ENCODE data around the gene SMARCC2. TPM values are rescaled to one million over a fixed set of nuclear protein-coding genes. Genes with fewer than 3 reads are reported as not detected.
A peak's percentile ranks its signal among the peaks of the same experiment; 100 is the strongest.

Gene SMARCC2
- total and polyA plus RNA-seq, 2 of the 13 experiments (the other 11 are each of a cell fraction or from before 2014, with no cell fraction given) = 21.3 to 24.1 TPM

DNA sequence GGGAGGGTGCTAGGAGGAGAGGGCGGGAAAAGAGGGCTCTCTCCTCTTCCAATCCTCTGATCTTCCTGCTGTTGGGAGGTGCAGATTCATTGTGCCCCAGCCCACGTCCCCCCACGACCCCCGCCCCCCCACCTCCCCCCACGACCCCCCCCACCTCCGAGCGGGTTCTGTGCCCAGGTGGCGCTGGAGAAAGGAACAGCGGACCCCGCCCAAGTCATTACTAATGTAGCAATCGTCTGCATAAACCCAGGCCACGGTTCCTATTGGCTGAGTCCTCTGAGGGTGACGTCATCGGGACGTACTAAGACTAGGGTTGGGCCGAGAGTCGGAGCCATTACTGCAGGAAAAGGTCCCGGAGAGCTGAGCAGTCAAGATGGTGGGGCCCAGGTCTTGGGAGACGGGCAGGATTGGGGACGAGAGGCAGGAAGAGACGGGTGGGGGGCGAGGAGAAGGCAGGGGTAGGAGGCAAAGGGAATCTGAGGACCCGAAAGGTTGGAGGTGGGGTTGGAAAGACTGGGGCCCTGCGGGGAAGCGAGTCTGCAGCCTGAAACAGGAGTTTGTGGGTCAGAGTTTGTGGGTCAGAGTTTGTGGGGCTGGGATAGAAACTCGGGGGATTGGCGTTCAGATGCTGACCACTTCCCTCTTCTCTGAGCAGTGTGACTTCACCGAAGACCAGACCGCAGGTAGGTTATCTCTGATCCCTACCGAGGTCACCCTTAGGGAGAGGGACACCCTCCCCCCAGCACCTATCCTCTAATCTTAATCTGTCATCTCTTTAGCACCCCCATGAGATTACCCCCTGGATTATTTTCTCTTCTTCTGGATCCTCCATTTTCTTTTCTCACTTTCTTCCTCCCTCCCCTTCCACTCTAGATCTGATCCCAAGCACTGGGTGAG lies 31.0 kb downstream of the SMARCC2 start, which contains the start of gene MYL6 (continued):
- no peak for TF ChIP-seq ZNF17 (CRISPR knock-in tag; IDR thresholded peaks at IDR 0.05)
- TF ChIP-seq ZNF782 (CRISPR knock-in tag; IDR thresholded peaks at IDR 0.05; ENCODE audit: borderline replicate concordance) = 0 out of 2 replicates have a peak, but pooled peaks have one; percentile 58
- TF ChIP-seq NR2F1 (CRISPR knock-in tag; IDR thresholded peaks at IDR 0.05) = no peak
- TF ChIP-seq NFE2L1 (CRISPR knock-in tag; IDR thresholded peaks at IDR 0.05; ENCODE audit: borderline replicate concordance) = no peak
- TF ChIP-seq, protein P1, sequence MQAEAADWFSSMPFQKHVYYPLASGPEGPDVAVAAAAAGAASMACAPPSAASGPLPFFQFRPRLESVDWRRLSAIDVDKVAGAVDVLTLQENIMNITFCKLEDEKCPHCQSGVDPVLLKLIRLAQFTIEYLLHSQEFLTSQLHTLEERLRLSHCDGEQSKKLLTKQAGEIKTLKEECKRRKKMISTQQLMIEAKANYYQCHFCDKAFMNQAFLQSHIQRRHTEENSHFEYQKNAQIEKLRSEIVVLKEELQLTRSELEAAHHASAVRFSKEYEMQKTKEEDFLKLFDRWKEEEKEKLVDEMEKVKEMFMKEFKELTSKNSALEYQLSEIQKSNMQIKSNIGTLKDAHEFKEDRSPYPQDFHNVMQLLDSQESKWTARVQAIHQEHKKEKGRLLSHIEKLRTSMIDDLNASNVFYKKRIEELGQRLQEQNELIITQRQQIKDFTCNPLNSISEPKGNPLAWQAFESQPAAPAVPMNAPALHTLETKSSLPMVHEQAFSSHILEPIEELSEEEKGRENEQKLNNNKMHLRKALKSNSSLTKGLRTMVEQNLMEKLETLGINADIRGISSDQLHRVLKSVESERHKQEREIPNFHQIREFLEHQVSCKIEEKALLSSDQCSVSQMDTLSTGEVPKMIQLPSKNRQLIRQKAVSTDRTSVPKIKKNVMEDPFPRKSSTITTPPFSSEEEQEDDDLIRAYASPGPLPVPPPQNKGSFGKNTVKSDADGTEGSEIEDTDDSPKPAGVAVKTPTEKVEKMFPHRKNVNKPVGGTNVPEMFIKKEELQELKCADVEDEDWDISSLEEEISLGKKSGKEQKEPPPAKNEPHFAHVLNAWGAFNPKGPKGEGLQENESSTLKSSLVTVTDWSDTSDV (CRISPR knock-in tag; IDR thresholded peaks at IDR 0.05) = no peak
- no peak for TF ChIP-seq NFATC3 (CRISPR knock-in tag; IDR thresholded peaks at IDR 0.05)
- TF ChIP-seq, protein P2, sequence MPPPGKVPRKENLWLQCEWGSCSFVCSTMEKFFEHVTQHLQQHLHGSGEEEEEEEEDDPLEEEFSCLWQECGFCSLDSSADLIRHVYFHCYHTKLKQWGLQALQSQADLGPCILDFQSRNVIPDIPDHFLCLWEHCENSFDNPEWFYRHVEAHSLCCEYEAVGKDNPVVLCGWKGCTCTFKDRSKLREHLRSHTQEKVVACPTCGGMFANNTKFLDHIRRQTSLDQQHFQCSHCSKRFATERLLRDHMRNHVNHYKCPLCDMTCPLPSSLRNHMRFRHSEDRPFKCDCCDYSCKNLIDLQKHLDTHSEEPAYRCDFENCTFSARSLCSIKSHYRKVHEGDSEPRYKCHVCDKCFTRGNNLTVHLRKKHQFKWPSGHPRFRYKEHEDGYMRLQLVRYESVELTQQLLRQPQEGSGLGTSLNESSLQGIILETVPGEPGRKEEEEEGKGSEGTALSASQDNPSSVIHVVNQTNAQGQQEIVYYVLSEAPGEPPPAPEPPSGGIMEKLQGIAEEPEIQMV (CRISPR knock-in tag; IDR thresholded peaks at IDR 0.05; ENCODE audit: low read depth) = peak; percentile 58; the same call in 1 of the 2 replicates
- no peak for TF ChIP-seq ZBTB42 (CRISPR knock-in tag; IDR thresholded peaks at IDR 0.05)
- no peak for TF ChIP-seq MTA1 (CRISPR knock-in tag; IDR thresholded peaks at IDR 0.05; ENCODE audit: borderline replicate concordance)
- TF ChIP-seq RELA (CRISPR knock-in tag; IDR thresholded peaks at IDR 0.05) = no peak
- TF ChIP-seq, protein P3, sequence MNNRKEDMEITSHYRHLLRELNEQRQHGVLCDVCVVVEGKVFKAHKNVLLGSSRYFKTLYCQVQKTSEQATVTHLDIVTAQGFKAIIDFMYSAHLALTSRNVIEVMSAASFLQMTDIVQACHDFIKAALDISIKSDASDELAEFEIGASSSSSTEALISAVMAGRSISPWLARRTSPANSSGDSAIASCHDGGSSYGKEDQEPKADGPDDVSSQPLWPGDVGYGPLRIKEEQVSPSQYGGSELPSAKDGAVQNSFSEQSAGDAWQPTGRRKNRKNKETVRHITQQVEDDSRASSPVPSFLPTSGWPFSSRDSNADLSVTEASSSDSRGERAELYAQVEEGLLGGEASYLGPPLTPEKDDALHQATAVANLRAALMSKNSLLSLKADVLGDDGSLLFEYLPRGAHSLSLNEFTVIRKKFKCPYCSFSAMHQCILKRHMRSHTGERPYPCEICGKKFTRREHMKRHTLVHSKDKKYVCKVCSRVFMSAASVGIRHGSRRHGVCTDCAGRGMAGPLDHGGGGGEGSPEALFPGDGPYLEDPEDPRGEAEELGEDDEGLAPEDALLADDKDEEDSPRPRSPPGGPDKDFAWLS (CRISPR knock-in tag; IDR thresholded peaks at IDR 0.05; ENCODE audit: borderline replicate concordance) = no peak
- TF ChIP-seq, protein P4, sequence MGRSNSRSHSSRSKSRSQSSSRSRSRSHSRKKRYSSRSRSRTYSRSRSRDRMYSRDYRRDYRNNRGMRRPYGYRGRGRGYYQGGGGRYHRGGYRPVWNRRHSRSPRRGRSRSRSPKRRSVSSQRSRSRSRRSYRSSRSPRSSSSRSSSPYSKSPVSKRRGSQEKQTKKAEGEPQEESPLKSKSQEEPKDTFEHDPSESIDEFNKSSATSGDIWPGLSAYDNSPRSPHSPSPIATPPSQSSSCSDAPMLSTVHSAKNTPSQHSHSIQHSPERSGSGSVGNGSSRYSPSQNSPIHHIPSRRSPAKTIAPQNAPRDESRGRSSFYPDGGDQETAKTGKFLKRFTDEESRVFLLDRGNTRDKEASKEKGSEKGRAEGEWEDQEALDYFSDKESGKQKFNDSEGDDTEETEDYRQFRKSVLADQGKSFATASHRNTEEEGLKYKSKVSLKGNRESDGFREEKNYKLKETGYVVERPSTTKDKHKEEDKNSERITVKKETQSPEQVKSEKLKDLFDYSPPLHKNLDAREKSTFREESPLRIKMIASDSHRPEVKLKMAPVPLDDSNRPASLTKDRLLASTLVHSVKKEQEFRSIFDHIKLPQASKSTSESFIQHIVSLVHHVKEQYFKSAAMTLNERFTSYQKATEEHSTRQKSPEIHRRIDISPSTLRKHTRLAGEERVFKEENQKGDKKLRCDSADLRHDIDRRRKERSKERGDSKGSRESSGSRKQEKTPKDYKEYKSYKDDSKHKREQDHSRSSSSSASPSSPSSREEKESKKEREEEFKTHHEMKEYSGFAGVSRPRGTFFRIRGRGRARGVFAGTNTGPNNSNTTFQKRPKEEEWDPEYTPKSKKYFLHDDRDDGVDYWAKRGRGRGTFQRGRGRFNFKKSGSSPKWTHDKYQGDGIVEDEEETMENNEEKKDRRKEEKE (IDR thresholded peaks at IDR 0.05) = no peak
- TF ChIP-seq ZNF230 (CRISPR knock-in tag; IDR thresholded peaks at IDR 0.05) = peak; percentile 11; the same call in 1 of the 2 replicates
- no peak for TF ChIP-seq BORCS8-MEF2B (CRISPR knock-in tag; IDR thresholded peaks at IDR 0.05)
- TF ChIP-seq PHF8 (CRISPR knock-in tag; IDR thresholded peaks at IDR 0.05) = peak; percentile 78
- no peak for TF ChIP-seq NFKB2 (CRISPR knock-in tag; IDR thresholded peaks at IDR 0.05; ENCODE audit: borderline replicate concordance)
- TF ChIP-seq, protein P5, sequence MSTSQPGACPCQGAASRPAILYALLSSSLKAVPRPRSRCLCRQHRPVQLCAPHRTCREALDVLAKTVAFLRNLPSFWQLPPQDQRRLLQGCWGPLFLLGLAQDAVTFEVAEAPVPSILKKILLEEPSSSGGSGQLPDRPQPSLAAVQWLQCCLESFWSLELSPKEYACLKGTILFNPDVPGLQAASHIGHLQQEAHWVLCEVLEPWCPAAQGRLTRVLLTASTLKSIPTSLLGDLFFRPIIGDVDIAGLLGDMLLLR (CRISPR knock-in tag; IDR thresholded peaks at IDR 0.05) = no peak
- no peak for TF ChIP-seq RFX3 (CRISPR knock-in tag; IDR thresholded peaks at IDR 0.05)
